HG03442 (cell line): ENCODE results near the gene ELOVL1.

Source experiments
- ATAC-seq: cut with Tn5 transposase; IDR thresholded peaks from one replicate; pipeline ENCODE4 v1.9.1; 2021; ENCODE audit warnings: mild to moderate bottlenecking, moderate library complexity; ENCODE audit not compliant: unreplicated experiment

The ELOVL1 gene

GRCh38 chr1:43358121-43358745 lies 9.6 kb downstream of the ELOVL1 start:
- no peak for ATAC-seq

DNA sequence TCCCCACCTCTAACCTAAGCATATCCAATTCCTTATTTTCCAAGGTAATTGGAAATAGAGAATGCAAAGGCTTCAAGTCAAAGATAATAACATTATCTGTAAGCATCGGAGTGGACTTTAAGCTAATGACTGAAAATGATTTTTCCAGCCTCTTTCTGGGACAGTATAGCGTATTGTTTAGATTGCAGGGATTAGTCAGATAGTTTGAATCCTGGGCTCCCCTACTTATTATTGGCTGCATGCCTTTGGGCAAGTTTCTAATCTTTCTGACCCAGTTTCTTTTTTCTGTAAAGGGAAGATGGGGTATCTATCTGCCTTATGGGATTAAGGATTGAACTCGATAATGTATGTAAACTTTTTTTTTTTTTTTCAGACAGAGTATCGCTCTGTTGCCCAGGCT lies 10.6 kb downstream of the ELOVL1 start:
- no peak for ATAC-seq

DNA sequence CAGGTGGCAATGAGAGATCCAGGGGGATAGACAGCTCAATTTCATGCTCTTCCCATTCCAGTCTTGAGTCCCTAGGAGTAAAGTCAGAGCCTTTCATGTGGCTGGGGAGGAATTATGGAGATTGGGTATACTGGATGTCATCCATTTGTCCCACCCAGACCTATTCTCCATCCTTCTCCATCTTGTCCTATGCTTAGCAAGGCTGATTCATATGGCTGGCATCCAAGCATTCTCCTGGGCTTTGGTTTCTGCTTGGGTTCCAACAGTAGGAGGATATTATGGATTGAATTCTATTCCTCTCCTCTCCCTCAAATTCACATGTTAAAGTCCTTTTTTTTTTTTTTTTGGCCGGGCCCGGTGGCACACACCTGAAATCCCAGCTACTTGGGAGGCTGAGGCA lies 12.9 kb downstream of the ELOVL1 start:
- no peak for ATAC-seq

- no peak for ATAC-seq
Observed at GRCh38 chr1:43354471-43354870, 13.3 kb downstream of the ELOVL1 start.

DNA sequence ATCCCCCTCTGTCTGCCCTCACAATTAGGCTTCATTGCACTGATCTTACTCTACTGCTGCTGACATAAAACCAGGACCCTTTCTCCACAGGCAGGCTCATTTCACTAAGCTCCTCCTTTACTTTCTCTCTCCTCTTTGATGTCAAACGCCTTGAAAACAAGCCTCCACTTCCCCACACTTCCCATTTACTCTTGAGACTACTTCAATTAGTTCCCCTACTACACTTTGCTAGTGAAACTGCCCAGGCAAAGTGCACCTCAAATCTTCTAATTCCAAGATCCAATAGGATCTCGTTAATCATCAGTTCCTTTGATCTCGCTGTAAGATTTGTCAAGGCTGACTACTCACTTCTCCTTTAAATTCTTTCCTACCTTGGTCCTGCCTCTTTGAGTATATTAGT lies 14.9 kb downstream of the ELOVL1 start:
- ATAC-seq: no peak

DNA sequence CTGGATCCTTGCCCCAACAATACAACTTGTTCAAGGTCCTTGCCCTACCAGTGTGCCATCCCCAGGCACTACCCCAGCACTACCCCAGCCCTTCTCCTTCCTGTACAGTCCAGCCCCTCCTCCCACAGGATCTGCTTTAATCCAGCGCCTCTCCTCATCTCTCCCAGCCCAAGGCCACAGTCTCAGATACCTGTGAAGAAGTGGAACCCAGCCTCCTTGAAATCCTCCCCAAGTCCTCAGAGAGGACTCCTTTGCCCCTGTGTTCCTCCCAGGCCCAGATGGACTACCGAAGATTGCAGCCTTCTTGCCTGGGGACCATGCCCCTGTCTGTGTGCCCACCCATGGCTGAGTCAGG lies 15.5 kb downstream of the ELOVL1 start:
- no peak for ATAC-seq

DNA sequence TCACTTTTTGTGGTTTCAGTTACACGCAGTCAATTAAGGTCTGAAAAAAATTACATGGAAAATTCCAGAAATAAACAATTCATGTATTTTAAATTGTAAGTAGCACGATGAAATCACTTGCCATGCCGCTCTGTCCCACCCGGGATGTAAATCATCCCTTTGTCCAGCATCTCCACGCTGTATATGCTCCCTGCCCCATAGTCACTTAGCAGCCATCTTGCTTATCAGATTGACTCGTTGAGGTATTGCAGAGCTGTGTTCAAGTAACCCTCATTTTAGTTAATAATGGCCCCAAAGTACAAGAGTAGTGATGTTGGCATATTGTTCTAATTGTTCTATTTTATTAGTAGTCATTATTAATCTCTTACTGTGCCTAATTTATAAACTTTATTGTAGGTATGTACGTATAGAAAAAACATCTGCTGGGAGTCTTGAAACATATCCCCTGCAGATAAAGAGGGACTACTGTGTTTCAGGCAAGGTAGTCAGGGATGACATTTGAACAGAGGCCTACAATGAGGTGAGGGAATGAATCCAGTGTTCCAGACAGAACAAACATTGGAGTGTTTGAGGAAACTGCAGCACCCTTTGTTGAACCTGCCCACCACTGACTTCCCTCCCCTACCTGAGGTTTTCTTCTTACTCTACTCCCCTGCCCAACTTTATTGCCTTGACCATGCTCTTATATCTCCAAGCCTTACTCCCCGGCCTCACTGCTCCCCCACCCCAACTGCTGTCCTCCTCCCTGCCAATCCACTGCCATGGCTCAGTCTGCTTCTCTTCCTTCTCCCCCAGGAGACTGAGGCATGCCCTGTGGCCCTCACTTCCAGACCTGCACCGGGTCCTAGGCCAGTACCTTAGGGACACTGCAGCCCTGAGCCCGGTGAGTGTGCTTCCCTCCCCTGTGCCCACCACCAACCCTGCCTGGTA lies 16.1 kb downstream of the ELOVL1 start:
- ATAC-seq: no peak

DNA sequence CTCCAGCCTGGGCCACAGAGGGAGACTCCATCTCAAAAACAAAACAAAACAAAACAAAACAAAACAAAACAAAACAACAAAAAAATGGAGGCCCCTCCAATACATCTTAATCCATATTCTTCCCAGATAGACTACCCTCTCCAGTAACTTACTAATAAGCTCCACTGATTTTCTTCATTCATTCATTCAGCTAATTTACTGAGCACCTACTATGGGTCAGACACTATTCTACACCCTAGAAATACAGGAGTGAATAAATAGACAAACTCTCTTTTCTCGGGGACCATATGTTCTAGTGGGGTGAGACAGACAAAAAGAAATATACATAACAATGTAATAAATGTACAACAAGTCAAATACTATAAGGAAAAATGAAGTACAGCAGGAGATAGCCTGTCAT lies 16.8 kb downstream of the ELOVL1 start:
- no peak for ATAC-seq

DNA sequence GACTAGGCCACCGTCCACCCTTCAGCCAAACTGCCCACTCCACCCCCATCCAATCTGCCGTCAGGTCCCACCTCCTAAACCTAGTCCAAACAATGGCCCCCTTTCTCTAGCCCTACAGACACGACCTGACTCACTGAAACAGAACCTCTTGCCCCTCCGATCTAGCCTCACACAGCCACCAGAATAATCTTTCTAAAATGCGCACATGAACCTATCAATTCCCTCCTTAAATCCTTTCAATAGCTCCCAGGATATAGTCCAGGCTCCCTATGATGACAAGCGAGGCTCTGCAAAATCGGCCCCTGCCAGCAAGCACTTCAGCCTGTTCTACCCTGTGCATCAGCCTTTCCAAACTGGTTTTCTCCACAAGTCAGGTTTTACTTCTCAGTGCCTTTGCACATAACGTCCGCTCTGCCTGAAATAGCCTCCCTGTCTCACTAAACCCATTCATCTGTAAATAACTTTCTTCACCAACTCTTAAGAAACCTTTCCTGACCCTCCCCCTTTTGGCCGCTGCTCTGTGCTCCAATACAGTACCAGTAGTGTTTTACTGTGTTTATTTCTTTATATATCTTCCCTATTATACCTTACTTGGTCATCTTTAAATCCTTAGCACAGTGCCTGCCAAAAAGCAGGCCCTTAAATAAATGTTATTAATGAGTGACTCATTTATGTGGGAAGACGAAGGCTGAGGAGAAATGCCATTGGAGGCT lies 18.1 kb downstream of the ELOVL1 start:
- ATAC-seq: no peak

- no peak for ATAC-seq
Observed at GRCh38 chr1:43348809-43349593, 18.8 kb downstream of the ELOVL1 start.

GRCh38 chr1:43348343-43348808 lies 19.4 kb downstream of the ELOVL1 start:
- no peak for ATAC-seq

DNA sequence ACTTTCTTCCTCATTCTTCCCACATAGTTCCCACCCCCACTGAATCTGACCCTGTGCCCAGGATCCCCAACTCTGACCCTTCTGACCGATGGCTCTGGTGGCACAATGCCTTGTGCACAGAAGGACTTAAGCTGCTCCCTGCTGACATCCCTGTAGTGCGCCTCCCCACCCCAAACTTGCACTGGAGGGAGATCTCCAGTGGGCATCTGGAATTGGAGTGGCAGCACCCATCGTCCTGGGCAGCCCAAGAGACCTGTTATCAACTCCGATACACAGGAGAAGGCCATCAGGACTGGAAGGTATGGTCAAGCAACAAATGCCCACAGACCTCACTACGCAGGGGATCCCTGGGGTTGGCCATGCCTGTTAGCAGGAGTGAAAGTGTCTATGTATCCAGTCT lies 21.2 kb downstream of the ELOVL1 start:
- ATAC-seq: no peak

DNA sequence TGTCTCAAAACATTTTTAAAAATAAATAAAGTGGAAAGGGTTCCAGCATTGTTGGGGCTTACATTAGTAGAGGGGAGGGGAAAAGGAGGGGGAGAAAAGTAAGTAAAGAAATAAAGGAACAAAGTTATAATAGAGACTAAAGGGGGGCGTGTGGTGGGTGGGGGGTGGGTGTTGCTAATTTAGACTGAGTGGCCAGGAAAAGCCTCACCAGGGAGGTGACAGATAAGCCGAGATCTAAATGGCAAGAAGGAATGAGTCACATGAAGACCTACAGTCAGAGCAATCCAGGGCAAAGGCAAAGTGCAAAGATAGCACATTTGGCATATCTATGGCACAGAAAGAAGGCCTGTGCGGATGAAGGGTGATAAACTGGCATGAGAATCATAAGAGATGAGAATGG lies 22.7 kb downstream of the ELOVL1 start:
- no peak for ATAC-seq

DNA sequence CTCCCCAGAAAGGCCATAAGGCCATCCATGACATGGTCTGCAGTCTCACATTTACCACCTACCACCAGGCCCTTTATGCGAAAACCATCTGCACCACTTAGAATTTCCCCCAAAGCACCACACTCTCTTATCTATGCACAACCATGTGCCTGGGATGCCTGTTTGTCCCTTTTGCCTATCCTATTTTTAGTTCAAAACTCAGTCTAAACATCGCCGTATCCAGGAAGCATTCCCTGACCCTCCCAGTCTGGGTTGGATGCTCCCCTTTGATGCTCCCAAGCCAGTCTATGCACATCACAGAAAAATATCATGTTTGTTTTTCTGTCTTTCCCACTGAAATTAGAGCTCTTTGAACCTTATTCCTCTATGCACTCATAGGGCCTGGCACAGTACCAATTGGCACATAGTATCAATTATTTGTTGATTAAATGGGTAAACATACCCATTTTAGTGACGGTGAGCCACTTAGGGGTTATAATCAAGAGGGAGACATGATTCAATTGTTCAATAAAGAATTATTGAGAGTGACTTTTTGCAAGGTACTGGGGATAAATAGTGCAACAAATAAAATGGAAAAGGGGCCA lies 23.5 kb downstream of the ELOVL1 start:
- ATAC-seq: no peak

GRCh38 chr1:43340559-43340958 lies 27.3 kb downstream of the ELOVL1 start:
- ATAC-seq: no peak

- no peak for ATAC-seq
Observed at GRCh38 chr1:43339584-43340232, 28.1 kb downstream of the ELOVL1 start.

DNA sequence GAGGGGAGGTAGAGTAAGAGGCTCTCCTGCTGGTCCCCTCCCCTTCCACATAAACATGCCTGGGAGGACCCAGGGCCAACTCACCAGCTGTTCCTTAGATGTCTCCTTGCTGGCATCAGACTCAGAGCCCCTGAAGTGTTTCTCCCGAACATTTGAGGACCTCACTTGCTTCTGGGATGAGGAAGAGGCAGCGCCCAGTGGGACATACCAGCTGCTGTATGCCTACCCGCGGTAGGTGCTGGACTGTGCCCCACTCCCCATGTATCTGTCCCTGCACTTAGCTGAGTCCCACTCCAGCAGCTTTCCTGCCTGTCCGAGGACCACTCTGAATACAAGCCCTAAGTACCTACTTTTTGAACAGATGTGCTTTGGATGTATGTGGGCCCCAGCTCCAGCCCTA lies 29.8 kb downstream of the ELOVL1 start:
- ATAC-seq: no peak

DNA sequence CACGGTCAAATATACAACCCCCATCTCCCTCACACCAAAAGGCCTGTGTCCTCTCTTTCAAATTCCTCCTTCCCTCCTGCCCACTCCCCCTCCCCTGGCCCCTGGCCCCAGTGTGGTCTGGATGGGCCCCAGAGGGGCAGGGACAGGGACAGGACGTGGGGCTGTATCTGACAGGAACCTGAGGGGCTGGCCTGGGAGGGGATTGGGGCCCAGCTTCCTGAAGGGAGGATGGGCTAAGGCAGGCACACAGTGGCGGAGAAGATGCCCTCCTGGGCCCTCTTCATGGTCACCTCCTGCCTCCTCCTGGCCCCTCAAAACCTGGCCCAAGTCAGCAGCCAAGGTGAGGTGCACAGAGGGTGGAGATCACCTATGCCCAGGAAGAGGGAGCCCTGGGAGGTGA lies 30.2 kb downstream of the ELOVL1 start, which contains the start of gene MPL:
MPL (plus strand) TSS at position 231 of the 400 bp plus-strand sequence; CDS start at position 262, 31 bp downstream.
- ATAC-seq: no peak

- no peak for ATAC-seq
Observed at GRCh38 chr1:43334453-43335205, 33.2 kb downstream of the ELOVL1 start.
